Measurements from ENCODE around the gene KAZN.

GRCh38 chr1:14658642-14659041 lies 60.2 kb downstream of the KAZN start:
- TF ChIP-seq CTCF (IDR thresholded peaks at IDR 0.05; ENCODE audit: control extremely low read depth in 1 of 3, insufficient read depth in 1 of 3, low read depth in 1 of 3, low read length in 3 of 3) = no peak
- no peak for TF ChIP-seq MAFK (IDR thresholded peaks at IDR 0.05; ENCODE audit: low read depth, low read length)
- no peak for TF ChIP-seq ZNF274 (IDR thresholded peaks at IDR 0.05; ENCODE audit: borderline replicate concordance, extremely low read depth, low read length)
- TF ChIP-seq TAF1 (IDR thresholded peaks at IDR 0.05; ENCODE audit: low read depth, low read length) = no peak
- no peak for TF ChIP-seq KDM4A (IDR thresholded peaks at IDR 0.05; ENCODE audit: low read depth, low read length, severe bottlenecking)
- no peak for TF ChIP-seq RAD21 (IDR thresholded peaks at IDR 0.05 in 1 of 2, conservative IDR thresholded peaks at IDR 0.05 in 1 of 2; ENCODE audit: low read depth in 2 of 2, low read length in 2 of 2)
- TF ChIP-seq POLR2AphosphoS5 (IDR thresholded peaks at IDR 0.05; ENCODE audit: low read depth, low read length) = no peak
- TF ChIP-seq SIRT6 (IDR thresholded peaks at IDR 0.05; ENCODE audit: low read length) = no peak
- TF ChIP-seq MAX (IDR thresholded peaks at IDR 0.05) = no peak
